ENCODE measurements around the gene MIER2.
"Not testable (repeated sequence)": the region's sequence is repeated elsewhere in the genome, so short reads cannot be mapped to it uniquely, and the experiment has no call there.

The MIER2 gene

DNA sequence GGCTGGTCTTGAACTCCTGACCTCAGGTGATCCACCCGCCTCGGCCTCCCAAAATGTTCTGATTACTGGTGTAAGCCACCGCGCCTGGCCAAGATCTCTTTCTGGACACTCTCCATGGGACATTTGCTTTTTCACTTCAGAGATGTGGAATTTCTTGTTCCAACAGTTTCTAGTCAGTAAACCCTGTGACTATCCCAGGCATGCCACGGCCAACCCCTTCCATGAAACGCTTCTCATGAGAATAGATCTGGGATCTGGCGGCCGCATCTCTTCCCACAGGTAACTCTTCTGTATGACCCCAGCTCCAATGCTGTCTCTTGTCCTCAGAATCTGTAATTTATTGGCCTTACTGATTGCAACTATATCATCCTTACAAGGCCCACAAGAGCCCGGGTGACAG, 69.6 kb downstream of the MIER2 start:
- no peak overlapping the region for H3K27ac ChIP-seq
- no peak for TF ChIP-seq CTCF (conservative IDR thresholded peaks at IDR 0.05; ENCODE audit: low read depth)
- POLR2A ChIA-PET (ENCODE audit: low non-redundant PET) = no interaction called here
- DNase-seq (ENCODE audit: low spot score) = no peak
- CTCF ChIA-PET = no interaction called here

- H3K27ac ChIP-seq = no peak overlapping the region
- no peak for DNase-seq (ENCODE audit: low spot score)
- CTCF ChIA-PET = no interaction called here
- POLR2A ChIA-PET (ENCODE audit: low non-redundant PET) = no interaction called here
- TF ChIP-seq CTCF (conservative IDR thresholded peaks at IDR 0.05; ENCODE audit: low read depth) = no peak
Measured at GRCh38 chr19:273393-273792, 71.2 kb downstream of the MIER2 start.

GRCh38 chr19:271856-272255, 72.7 kb downstream of the MIER2 start:
- no peak for DNase-seq (ENCODE audit: low spot score)
- no peak overlapping the region for H3K27ac ChIP-seq
- no peak for TF ChIP-seq CTCF (conservative IDR thresholded peaks at IDR 0.05; ENCODE audit: low read depth)
- POLR2A ChIA-PET (ENCODE audit: low non-redundant PET) = no interaction called here
- CTCF ChIA-PET = no interaction called here

- POLR2A ChIA-PET (ENCODE audit: low non-redundant PET); DNase-seq (ENCODE audit: low spot score); H3K27ac ChIP-seq; CTCF ChIA-PET: not testable (repeated sequence)
Measured at GRCh38 chr19:270766-271318, 73.8 kb downstream of the MIER2 start.

DNA sequence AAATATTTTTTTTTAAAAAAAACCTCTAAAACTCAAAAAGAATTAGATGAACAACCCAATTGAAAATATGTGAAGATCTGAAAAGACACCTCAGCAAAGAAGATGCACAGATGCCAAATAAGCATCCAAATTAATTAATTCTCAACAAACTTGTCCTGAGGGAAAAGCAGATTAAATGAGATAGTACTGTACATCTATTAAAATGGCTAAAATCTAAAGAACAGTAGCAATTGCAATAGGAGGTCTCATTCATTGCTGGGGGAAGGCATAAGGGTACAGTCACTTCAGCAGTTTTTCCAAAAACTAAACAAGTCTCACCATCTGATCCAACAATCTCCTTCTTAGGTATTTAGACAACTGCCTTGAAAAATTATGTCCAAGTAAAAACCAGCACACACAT, 75.4 kb downstream of the MIER2 start:
- CTCF ChIA-PET = no interaction called here
- POLR2A ChIA-PET (ENCODE audit: low non-redundant PET) = no interaction called here
- TF ChIP-seq CTCF (conservative IDR thresholded peaks at IDR 0.05; ENCODE audit: low read depth) = no peak
- H3K27ac ChIP-seq = no peak overlapping the region
- no peak for DNase-seq (ENCODE audit: low spot score)

DNA sequence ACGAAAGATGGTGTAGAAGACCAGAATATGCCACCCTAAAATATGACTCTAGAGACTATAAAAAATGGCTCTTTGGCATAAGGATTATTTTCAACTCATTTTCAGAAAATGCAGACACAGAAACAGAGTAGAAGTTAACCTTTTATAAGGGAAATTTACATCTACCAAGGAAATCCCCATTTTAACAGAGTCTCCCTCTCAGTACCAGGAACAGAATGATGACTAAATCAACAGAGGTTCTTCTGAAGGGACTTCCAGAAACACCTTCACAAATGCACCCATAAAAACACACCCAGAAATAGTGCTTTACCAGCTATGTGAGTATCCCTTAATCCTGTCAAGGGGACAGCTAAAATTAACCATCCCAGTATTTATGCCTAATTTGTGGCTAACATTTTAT, 82.5 kb downstream of the MIER2 start:
- no peak for DNase-seq (ENCODE audit: low spot score)
- ChIA-PET POLR2A (ENCODE audit: low non-redundant PET) (no interaction called here), CTCF (no interaction called here)
- TF ChIP-seq CTCF (conservative IDR thresholded peaks at IDR 0.05; ENCODE audit: low read depth) = no peak
- H3K27ac ChIP-seq = no peak overlapping the region

DNA sequence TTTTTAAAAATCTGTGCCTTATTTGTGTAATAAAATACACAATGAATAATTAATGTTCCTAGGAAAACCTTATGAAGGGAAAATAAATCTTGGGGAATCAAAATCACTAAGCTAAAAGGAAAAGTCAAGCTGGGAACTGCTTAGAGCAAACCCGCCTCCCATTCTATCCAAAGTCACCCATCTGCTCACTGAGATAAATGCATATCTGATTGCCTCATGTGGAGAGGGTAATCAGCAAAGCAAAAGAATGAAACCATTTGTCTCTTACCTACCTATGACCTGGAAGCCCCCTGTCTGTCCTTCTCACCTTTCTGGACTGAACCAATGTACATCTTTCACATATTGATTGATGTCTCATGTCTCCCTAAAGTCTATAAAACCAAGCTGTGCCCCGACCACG, 87.8 kb downstream of the MIER2 start:
- CTCF ChIA-PET; H3K27ac ChIP-seq; DNase-seq (ENCODE audit: low spot score); POLR2A ChIA-PET (ENCODE audit: low non-redundant PET): not testable (repeated sequence)

All from RWPE1 (cell line).